Mesothelial cell of epicardium (in vitro differentiated cells): ENCODE data around the gene PTOV1. TPM values are rescaled to one million over a fixed set of nuclear protein-coding genes. Genes with fewer than 3 reads are reported as not detected.
"Not testable (repeated sequence)": the region's sequence is repeated elsewhere in the genome, so short reads cannot be mapped to it uniquely, and the experiment has no call there.

ENCODE experiments used
- DNase-seq, 2 experiments: peaks; one replicate each; pipeline ENCODE4 v3.0.0; 2021; ENCODE audit warnings: low spot score in 2 of 2; ENCODE audit not compliant: unreplicated experiment in 2 of 2
- H3K27ac Mint-ChIP-seq: 2 replicates; pipeline ENCODE4 v1.8.0; 2021; ENCODE audit warnings: mixed read lengths
- H3K27me3 Mint-ChIP-seq: 2 replicates; pipeline ENCODE4 v1.8.0; 2021; ENCODE audit warnings: low read depth, mixed read lengths
- H3K36me3 Mint-ChIP-seq: 2 replicates; pipeline ENCODE4 v1.8.0; 2021; ENCODE audit warnings: mixed read lengths
- H3K4me1 Mint-ChIP-seq: 2 replicates; pipeline ENCODE4 v1.8.0; 2021; ENCODE audit warnings: mixed read lengths
- H3K4me3 Mint-ChIP-seq: 2 replicates; pipeline ENCODE4 v1.8.0; 2021; ENCODE audit warnings: mild to moderate bottlenecking, moderate library complexity, mixed read lengths
- H3K9me3 Mint-ChIP-seq: 2 replicates; pipeline ENCODE4 v1.8.0; 2021; ENCODE audit warnings: mixed read lengths
- CTCF ChIP-seq: fragments of 200-600 bp; sonication (generic); IDR thresholded peaks from one replicate; pipeline ENCODE4 v1.5.0; 2021; ENCODE audit warnings: antibody characterized with exemption; ENCODE audit not compliant: unreplicated experiment
- total RNA-seq: library from RNA; stranded (reverse); gene quantifications from 3 replicates; pipeline ENCODE4 v1.2.1, GENCODE V29; 2021

The PTOV1 gene
- total RNA-seq, 1 donor from 2014 or later: 431 TPM

DNA sequence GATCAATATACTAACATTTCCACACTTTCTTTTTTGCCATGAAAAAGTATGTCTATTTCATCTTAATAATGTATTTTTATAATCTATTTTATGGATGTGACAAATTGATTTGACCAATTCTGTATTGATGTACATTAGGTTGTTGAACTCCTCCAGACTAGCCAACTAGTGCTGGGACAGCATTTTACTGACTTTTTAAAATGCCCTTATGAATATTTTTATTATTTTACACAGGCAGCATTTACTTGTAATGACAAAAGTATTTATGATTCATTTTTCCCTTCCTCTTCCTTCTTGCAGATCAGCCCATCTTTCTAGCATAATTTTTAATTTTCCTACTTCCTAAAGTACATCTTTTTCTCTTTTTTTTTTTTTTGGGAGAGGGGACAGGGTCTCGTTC lies 36.9 kb upstream of the PTOV1 start:
- Mint-ChIP-seq H3K9me3 (no peaks in the 10 kb centered on the region), H3K36me3 (no peaks in the 10 kb centered on the region), H3K27me3 (no peaks in the 10 kb centered on the region), H3K27ac (peak overlapping the region; percentile 98), H3K4me3 (no peak overlapping the region), H3K4me1 (peaks cover 29% of the 10 kb centered on the region)
- TF ChIP-seq CTCF: no peak
- DNase-seq: no peak

GRCh38 chr19:49816590-49816989 lies 34.4 kb upstream of the PTOV1 start:
- H3K4me1 Mint-ChIP-seq: peaks cover 39% of the 10 kb centered on the region
- peaks cover 4% of the 10 kb centered on the region for H3K36me3 Mint-ChIP-seq
- peak overlapping the region; percentile 100 for H3K27ac Mint-ChIP-seq
- no peak for DNase-seq
- H3K9me3 Mint-ChIP-seq: no peaks in the 10 kb centered on the region
- no peak for TF ChIP-seq CTCF
- no peak overlapping the region for H3K4me3 Mint-ChIP-seq
- H3K27me3 Mint-ChIP-seq: no peaks in the 10 kb centered on the region

GRCh38 chr19:49817964-49818648 lies 32.9 kb upstream of the PTOV1 start, which contains the start of gene MED25:
MED25 (plus strand) TSS chr19:49818289; CDS start chr19:49818342, 53 bp downstream.
- Mint-ChIP-seq H3K4me3 (peak within 1 kb of the TSS; percentile 89), H3K36me3 (peaks cover 5% of the 10 kb centered on the region), H3K27ac (peak within 1 kb of the TSS; percentile 100), H3K9me3 (no peaks in the 10 kb centered on the region), H3K4me1 (peaks cover 29% of the 10 kb centered on the region), H3K27me3 (no peaks in the 10 kb centered on the region)
- DNase-seq: peak; percentile 78 to 92
- TF ChIP-seq CTCF: no peak

GRCh38 chr19:49818649-49819370 lies 32.1 kb upstream of the PTOV1 start:
- H3K9me3 Mint-ChIP-seq: no peaks in the 10 kb centered on the region
- no peak for TF ChIP-seq CTCF

GRCh38 chr19:49819452-49820115 lies 31.4 kb upstream of the PTOV1 start:
- H3K4me3 Mint-ChIP-seq: peak overlapping the region; percentile 89
- H3K27me3 Mint-ChIP-seq, H3K9me3 Mint-ChIP-seq, DNase-seq: not testable (repeated sequence)
- H3K36me3 Mint-ChIP-seq: peaks cover 10% of the 10 kb centered on the region
- H3K27ac Mint-ChIP-seq: peak overlapping the region; percentile 100
- H3K4me1 Mint-ChIP-seq: peaks cover 25% of the 10 kb centered on the region

More at GRCh38 chr19:49818649-49819370, 32.1 kb upstream of the PTOV1 start:
- peak overlapping the region; percentile 100 for H3K27ac Mint-ChIP-seq
- peak overlapping the region; percentile 89 for H3K4me3 Mint-ChIP-seq
- H3K27me3 Mint-ChIP-seq: no peaks in the 10 kb centered on the region
- peaks cover 10% of the 10 kb centered on the region for H3K36me3 Mint-ChIP-seq
- peaks cover 29% of the 10 kb centered on the region for H3K4me1 Mint-ChIP-seq
- DNase-seq: peak in 1 of 2 experiments; percentile 53
